HG02852 (cell line): Measurements from ENCODE around the gene IDH3G.

Experiments used
- ATAC-seq: cut with Tn5 transposase; IDR thresholded peaks from one replicate; pipeline ENCODE4 v1.9.1; 2021; ENCODE audit warnings: mild to moderate bottlenecking, moderate library complexity; ENCODE audit not compliant: unreplicated experiment

The IDH3G gene

DNA sequence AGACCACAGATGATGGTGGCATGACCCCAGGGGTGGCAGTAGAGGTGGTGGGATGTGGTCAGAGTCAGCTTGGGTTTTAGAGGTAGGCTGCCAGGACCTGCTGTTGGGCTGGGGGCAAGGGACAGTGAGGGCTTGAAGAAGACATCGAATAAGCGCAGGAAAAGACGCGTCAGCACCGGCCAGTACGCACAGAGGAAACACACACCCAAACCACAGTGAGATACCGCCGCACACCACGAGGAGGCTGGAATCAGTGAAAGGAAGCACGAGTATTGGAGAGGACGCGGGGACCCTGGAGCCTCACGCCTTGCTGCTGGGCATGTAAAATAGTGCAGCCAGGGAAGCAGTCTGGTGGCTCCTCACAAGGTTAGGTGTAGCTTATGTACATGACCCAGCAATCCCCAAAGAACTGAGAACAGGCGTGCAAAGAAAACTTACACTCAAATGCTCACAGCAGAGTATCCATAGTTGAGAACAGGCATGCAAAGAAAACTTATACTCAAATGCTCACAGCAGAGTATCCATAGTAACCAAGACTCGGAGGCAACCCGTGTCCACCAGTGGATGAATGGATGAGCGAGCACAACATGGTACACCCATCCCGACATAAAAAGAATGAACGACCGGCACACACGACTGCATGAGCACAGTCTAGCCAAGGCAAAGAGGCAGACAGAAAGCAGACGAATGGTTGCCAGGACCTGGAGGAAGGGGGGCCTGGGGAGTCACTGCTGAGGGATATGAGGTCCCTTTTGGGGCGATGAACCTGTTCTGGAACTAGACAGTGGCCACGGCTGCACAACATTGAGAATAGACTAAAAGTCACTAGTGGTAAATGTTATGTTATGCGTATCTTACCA is 22.9 kb upstream of the IDH3G start:
- no peak for ATAC-seq

DNA sequence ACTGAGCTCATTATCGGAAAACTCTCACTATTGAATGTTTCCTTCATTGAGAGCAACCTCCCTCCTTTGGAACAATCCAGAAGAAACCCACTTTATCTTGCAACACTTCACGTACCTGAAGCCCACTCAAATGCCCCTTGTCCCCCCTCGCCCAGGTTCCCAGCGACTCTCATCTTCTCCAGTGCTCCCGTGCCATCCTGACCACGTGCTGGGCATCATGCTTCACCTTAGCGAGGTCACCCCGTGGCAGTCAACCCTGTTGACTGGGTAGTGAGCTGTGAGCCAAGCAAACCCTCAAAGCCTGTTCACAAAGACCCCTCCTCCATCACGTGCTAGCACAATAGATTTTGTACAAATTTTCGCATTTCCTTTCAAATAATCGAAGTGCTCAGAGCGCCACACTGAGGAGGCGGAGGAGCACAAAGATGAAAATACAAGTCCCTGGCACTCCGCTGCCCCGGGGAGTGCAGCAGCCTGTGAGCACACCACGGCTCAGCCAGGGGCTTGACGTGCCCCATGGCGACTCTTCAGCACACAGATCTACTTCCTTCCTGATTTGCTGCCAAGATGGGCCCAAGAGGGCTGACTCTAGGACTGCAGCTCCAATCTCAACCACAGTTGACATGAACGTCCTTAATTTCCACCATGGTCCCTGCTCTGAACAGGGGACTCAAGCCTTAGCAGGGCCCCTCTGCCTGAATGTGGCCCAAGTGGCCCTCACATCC is 20.6 kb upstream of the IDH3G start:
- ATAC-seq: no peak

GRCh38 chrX:153813161-153813560 is 19.0 kb upstream of the IDH3G start:
- ATAC-seq: no peak

DNA sequence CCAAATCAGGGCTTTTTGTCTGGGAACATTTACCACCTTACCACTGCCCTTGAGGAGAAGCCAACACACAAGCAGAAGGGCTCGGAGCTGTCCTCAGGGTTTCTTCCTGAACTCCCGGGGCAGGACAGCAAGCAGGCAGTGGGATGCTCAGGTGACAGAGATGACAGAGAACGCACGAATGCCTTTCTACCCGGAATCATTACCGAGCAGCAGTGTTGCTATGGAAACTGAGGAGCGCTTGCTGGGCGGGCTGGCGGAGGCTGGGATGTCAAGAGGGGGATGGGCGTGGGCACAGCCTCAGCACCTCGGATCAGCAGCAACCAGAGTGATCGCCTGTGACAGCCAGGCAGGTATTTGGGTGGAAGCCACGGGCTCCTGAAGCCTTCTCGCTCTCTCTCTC is 18.0 kb upstream of the IDH3G start:
- ATAC-seq: no peak

GRCh38 chrX:153807976-153808375 is 13.8 kb upstream of the IDH3G start:
- no peak for ATAC-seq

- ATAC-seq: no peak
Observed at GRCh38 chrX:153806999-153807575, 12.9 kb upstream of the IDH3G start.

- ATAC-seq: no peak
Observed at GRCh38 chrX:153805436-153805835, 11.3 kb upstream of the IDH3G start.

DNA sequence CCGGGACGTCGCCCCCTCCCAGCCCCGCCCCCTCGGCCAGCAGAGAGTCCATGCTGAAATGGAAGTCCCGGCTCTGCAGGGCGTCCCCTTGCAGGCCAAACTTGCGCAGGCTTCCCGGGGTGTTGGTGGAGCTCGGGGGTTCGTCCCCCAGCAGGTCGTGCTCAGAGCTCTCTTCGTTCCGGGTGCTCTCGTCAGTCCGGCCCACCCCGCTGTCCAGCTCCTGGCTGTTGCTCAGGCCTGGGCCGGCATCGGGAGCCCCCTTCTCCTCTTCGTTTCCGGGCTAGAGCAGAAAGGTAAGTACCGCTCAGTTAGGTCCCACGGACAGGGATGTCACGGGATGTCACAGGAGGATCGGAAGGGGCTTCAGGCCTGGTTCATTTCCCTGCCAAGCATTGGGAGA is 10.4 kb upstream of the IDH3G start:
- ATAC-seq: no peak

DNA sequence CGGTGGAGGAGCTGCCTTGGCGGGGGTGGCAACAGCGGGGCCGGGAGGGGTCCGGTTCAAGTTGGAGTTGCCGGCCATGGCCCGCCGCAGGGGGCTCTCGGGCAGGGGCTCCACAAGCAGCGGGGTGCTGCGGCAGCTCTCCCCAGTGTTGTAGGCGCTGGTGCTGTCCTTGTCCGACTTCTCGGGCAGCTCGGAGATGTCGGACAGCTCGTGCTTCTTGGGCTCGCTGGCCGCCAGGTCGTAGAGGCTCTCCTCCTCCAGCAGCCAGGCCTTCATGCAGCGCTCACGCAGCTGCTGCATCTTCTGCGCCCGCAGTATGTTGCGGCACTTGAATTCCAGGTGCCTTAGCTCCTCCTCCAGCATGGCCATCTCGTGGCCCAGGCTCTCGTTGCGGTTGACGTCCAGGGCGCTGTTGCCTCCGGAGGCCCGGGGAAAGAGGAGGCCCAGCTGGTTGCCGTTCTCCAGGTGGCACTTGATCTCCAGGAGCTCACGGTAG is 10.0 kb upstream of the IDH3G start:
- ATAC-seq: no peak

GRCh38 chrX:153803211-153804099 is 9.3 kb upstream of the IDH3G start:
- no peak for ATAC-seq

DNA sequence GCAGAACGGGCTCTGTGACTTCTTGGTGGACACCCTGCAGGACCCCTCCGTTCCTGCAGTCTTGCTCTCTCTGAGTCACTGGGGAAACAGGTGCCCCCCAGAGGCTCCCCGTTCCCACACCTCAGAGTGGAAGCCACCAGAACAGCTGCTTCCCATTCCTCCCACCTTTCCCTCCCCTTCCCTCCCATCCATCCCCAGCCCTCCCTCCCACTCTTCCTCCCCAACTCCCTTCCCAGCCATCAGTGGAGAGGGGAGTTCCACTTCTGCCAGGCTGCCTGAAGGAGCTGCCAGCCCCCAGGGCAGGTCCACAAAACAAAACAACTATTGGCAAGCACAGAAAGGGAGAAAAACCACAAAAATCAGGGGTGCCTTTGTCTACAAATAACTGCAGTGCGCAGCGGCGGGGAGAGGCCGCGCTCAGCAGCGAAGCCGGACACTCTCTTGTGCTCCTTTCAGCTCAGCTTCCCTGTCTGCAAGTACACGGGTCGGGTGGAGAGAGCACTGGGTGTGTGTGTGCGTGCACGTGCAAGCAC is 8.4 kb upstream of the IDH3G start:
- no peak for ATAC-seq

GRCh38 chrX:153801669-153802068 is 7.5 kb upstream of the IDH3G start:
- no peak for ATAC-seq

DNA sequence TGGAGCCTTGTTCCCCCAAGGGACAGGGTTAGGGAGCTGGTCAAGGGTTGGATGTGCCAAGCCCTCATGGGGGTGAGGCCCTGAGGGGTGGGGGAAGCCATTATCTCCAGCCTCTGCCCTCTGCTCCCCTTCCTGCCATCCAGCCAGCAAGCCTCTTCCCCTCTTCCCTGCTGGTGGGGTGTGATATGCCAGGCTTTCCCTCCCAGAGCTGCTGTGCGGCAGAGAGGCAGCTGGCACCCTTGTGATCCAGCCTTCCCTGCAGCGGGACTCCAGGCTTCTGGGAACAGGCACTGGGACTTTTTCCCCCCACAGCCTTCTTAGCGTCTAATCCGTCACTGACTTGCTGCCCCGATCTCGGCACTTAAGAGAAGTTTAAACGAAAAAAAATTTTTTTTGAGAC is 6.6 kb upstream of the IDH3G start:
- no peak for ATAC-seq

DNA sequence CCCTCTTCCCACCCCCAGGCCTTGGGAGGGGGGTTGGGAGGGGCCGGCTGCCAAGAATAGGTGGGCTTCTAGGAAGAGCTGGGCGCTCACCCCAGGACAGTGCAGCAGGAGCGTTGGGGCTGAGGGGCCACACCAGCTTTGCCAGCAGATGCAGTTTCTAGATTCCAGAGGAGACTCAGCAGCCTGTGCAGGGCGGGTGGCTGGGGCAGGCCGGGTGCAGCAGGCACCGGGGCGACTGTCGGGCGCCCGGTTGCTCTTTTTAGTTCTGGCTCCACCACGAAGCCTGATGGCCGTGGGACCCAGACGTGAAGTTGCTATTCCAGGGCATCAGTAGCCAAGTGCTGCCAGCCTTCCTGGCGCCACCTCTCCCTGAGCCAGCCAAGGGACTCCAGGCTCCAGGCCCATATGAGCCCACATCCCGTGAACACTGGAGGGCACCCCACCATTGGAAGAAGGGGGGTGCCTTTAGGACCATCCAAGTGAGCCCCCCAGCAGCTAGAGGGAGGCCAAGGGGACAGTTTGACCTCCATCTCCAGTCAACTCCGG is 6.1 kb upstream of the IDH3G start:
- ATAC-seq: no peak

- no peak for ATAC-seq
Observed at GRCh38 chrX:153799326-153799725, 5.2 kb upstream of the IDH3G start.

DNA sequence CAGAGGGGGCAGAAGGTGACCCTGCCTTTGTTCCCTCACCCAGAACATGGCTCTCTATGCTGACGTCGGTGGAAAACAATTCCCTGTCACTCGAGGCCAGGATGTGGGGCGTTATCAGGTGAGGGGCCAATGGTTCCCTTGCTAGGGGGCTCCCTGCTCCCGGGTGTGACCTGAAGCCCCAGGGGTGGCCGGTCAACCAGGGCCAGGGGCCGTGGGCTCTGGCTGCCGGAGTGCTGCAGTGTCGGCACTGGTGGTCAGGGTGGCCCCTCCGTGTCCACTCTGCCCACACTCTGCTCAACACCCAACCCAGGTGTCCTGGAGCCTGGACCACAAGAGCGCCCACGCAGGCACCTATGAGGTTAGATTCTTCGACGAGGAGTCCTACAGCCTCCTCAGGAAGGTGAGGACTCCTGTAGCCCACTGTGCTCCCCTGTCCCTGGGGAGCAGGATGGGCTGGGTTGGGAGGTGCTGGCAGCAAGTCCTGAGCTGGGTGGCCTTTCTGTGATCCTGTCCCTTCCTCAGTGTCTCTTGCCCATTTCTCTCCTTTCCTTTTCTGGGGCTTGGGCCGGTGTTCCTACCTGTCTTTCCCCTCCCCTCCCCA is 3.3 kb upstream of the IDH3G start:
- ATAC-seq: no peak

- ATAC-seq: no peak
Observed at GRCh38 chrX:153794897-153795816, 982 bp upstream of the IDH3G start.

DNA sequence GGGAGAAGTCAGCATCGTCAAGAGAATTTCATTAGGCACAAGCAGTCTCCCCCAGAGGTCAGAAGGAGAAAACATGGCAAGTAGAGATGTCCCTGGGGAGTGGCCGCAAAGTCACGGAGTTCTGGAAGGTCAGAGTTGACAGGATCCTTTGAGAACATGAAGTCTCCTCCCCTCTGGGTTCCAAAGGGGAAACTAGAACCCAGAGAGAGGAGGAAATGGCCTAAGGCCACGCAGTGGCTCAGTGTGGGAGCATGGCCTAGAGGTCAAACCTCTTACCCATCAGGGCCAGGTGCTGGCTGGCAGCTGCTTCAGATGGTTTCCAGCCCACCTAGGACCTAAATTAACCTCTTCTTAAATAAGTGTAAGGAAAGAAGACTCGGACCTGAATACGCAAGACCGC is 884 bp downstream of the IDH3G start:
- ATAC-seq: no peak

DNA sequence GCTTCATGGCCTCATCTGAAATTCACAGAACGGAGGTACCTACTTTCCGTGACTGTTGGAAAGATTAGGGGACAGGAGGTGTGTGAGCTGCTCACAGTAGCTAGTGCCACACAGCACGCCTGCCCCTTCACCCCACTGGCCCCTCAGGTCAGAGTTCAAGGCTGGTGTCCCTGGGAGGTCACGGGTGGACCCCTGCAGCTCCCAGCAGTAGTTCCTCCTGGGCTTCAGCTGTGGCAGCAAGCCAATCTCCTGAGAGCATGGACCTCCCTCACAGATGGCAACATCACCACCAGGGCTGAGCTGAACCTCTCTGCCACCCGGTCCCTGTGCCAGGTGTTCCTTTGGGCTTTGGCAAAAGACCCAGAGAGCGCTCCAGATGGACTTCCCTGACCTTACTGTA is 1.8 kb downstream of the IDH3G start:
- ATAC-seq: no peak
